ENCODE results near the gene GLCE.

- TF ChIP-seq CTCF (IDR thresholded peaks at IDR 0.05) (no peak), POLR2AphosphoS5 (IDR thresholded peaks at IDR 0.05; ENCODE audit: low read depth, low read length) (no peak), SIN3A (IDR thresholded peaks at IDR 0.05; ENCODE audit: borderline replicate concordance, insufficient read depth, low read depth, low read length) (no peak)
Observed at GRCh38 chr15:69314736-69315135, 154.3 kb downstream of the GLCE start.
